Activated CD4-positive, alpha-beta T cell treated with anti-CD3 and anti-CD28 coated beads for 36 hours (primary cell): ENCODE data around the gene ATRIP. TPM values are rescaled to one million over a fixed set of nuclear protein-coding genes. Genes with fewer than 3 reads are reported as not detected.

Experiments used
- ATAC-seq: fragments of 200-7000 bp; cut with Tn5 transposase; one replicate; pipeline ENCODE4 v1.10.0; 2021; ENCODE audit warnings: mild to moderate bottlenecking, moderate library complexity
- CTCF ChIA-PET: fragments of 350-600 bp; sonication (Branson Sonifier 250); formaldehyde crosslinking; loops from one replicate; lab custom pipeline; 2021; ENCODE audit warnings: antibody characterized with exemption; lab: Charles Lee
- POLR2A ChIA-PET: fragments of 350-600 bp; sonication (Branson Sonifier 250); formaldehyde crosslinking; loops from one replicate; lab custom pipeline; 2021; ENCODE audit warnings: antibody characterized with exemption, inconsistent platforms; lab: Charles Lee
- DNase-seq: peaks from one replicate; pipeline ENCODE4 v3.0.0-alpha.2; 2020
- H3K27ac Mint-ChIP-seq: one replicate; pipeline ENCODE4 v1.8.0; 2021; ENCODE audit warnings: mixed read lengths
- H3K27me3 Mint-ChIP-seq: one replicate; pipeline ENCODE4 v1.8.0; 2021; ENCODE audit warnings: mixed read lengths
- H3K36me3 Mint-ChIP-seq: one replicate; pipeline ENCODE4 v1.8.0; 2021; ENCODE audit warnings: low read depth, mixed read lengths
- H3K4me1 Mint-ChIP-seq: one replicate; pipeline ENCODE4 v1.8.0; 2021; ENCODE audit warnings: mixed read lengths
- H3K4me3 Mint-ChIP-seq: one replicate; pipeline ENCODE4 v1.8.0; 2021; ENCODE audit warnings: mild to moderate bottlenecking, moderate library complexity, mixed read lengths
- H3K9me3 Mint-ChIP-seq: one replicate; pipeline ENCODE4 v1.8.0; 2021; ENCODE audit warnings: low read depth, mixed read lengths
- intact Hi-C, 2 experiments: fragments of 100-400 bp; cut with DNase I in 1 of 2; cut with micrococcal nuclease in 1 of 2; formaldehyde crosslinking; loops; one replicate each; pipeline versions ENCODE4 v1.14.2 to v1.15.1; 2022 to 2024; cut with DNase I, micrococcal nuclease
- total RNA-seq, 2 experiments: library from RNA; stranded (reverse); gene quantifications; one replicate each; pipeline ENCODE4 v1.2.3, GENCODE V29; 2021

ATRIP gene
- total RNA-seq, 2 experiments from 2014 or later, result 16.8 to 21.0 TPM

DNA sequence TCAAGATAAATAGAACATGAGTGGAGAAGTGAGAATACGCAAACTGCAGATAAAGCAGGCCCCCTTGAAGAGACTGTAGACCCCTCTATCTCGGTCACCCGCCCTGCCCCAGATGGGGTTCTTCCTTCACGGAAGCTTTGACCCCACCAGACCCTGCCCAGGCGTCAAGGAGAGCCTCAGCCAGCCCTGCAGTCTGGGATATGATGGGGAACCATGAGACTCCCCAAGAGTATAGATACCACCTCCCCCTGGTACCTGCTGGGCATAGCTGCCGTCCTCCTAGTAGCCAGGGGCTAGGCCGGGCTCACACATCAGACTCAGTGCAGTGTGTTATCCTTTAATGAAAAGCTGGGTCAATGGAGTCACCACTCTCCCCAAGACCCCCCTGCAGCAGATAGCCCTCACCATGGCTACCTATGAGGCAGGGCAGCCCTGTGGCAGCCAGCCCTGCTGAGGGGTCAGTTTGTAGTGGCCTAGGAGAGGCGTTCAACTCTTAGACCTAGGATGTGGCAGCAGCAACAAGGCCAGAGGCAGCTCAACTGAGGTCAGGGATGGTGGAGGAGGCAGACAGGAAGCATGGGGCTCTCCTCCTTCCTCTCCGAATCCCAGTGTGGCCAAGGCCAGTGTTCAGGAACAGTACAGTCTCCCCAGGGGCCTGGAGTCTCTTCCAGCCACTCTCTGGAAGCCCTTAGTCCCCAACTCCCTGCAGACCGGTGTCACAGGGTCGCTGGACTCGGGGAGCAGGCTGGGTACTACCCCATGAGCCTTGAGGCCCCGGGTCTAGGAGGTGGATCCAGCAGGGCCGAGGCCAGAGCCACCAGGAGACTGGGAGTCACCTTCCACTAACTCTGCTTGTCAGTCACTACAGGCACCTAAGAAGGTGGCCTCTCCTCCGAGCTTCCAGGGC, 42.8 kb upstream of the ATRIP start:
- ATAC-seq, result no peak
- POLR2A ChIA-PET, result interaction anchor here (0.6 kb wide), 1 partner anchor 1029 kb away, joined by 4 read pairs; no protein-coding TSS in a partner anchor
- Mint-ChIP-seq H3K27me3 (no peaks in the 10 kb centered on the region), H3K9me3 (no peaks in the 10 kb centered on the region), H3K27ac (no peak overlapping the region), H3K4me3 (no peak overlapping the region), H3K36me3 (no peaks in the 10 kb centered on the region), H3K4me1 (no peaks in the 10 kb centered on the region)
- intact Hi-C loops, result loop anchor here (5.0 to 10.0 kb wide), 2 partner anchors 129 to 131 kb away; no protein-coding TSS in a partner anchor
- CTCF ChIA-PET, result interaction anchor here (1.4 to 2.8 kb wide), 2 partner anchors 32 to 128 kb away, joined by 4 to 13 read pairs; no protein-coding TSS in a partner anchor
- DNase-seq, result peak; percentile 2

GRCh38 chr3:48404440-48405342, 41.8 kb upstream of the ATRIP start:
- DNase-seq (no peak), ATAC-seq (no peak)
- POLR2A ChIA-PET, result interaction anchor here (0.6 kb wide), 1 partner anchor 1028 kb away, joined by 4 read pairs; no protein-coding TSS in a partner anchor
- H3K36me3 Mint-ChIP-seq, result no peaks in the 10 kb centered on the region
- no peaks in the 10 kb centered on the region for H3K4me1 Mint-ChIP-seq
- no peak overlapping the region for H3K27ac Mint-ChIP-seq
- CTCF ChIA-PET, result interaction anchor here (0.7 to 2.8 kb wide), 2 partner anchors 19 to 31 kb away, joined by 3 to 13 read pairs; no protein-coding TSS in a partner anchor
- H3K27me3 Mint-ChIP-seq, result no peaks in the 10 kb centered on the region
- H3K9me3 Mint-ChIP-seq, result no peaks in the 10 kb centered on the region
- H3K4me3 Mint-ChIP-seq, result no peak overlapping the region
- intact Hi-C loops, result loop anchor here (5.0 to 10.0 kb wide), 2 partner anchors 130 to 132 kb away; no protein-coding TSS in a partner anchor

DNA sequence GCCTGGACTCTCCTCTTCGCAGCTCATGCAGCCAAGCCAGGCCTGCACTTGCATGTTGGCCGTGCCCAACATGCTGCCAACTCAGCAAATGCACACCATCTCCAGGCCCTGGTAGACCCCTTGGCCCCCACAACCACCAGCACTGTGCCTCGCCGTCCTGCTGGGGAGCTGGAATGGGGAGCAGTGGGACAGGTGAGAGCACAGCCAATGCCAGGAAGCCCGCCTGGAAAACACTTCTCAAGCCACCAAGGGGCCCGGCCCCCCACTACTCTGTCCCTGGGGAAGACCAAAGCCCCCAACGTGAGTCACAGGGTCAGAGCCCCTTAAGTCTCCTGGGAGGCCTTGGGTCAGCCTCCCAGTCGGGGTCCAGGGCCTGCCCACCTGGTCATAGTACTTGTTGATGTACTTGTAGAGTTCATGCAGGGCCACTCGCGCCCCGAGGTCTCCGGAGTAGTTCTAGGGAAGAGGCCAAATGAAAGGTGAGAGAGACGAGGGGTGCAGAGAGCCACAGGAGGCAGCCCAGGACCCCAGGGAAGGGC, 41.1 kb upstream of the ATRIP start:
- POLR2A ChIA-PET, result no interaction called here
- H3K4me1 Mint-ChIP-seq, result no peaks in the 10 kb centered on the region
- peak; percentile 3 for DNase-seq
- no peaks in the 10 kb centered on the region for H3K27me3 Mint-ChIP-seq
- H3K27ac Mint-ChIP-seq, result no peak overlapping the region
- CTCF ChIA-PET, result interaction anchor here (0.7 to 2.8 kb wide), 2 partner anchors 19 to 30 kb away, joined by 3 to 13 read pairs; no protein-coding TSS in a partner anchor
- H3K36me3 Mint-ChIP-seq, result no peaks in the 10 kb centered on the region
- no peak overlapping the region for H3K4me3 Mint-ChIP-seq
- no peaks in the 10 kb centered on the region for H3K9me3 Mint-ChIP-seq
- intact Hi-C loops, result loop anchor here in 1 of 2 experiments (10.0 kb wide), 1 partner anchor 131 kb away; no protein-coding TSS in a partner anchor
- ATAC-seq, result no peak

GRCh38 chr3:48405971-48406370, 40.6 kb upstream of the ATRIP start:
- DNase-seq (no peak), ATAC-seq (no peak)
- ChIA-PET CTCF (interaction anchor here (5.7 kb wide), 1 partner anchor 30 kb away, joined by 45 read pairs; no protein-coding TSS in a partner anchor), POLR2A (no interaction called here)
- Mint-ChIP-seq H3K36me3 (no peaks in the 10 kb centered on the region), H3K4me1 (no peaks in the 10 kb centered on the region), H3K4me3 (no peak overlapping the region), H3K9me3 (no peaks in the 10 kb centered on the region), H3K27ac (no peak overlapping the region), H3K27me3 (no peaks in the 10 kb centered on the region)
- intact Hi-C loops, result loop anchor here in 1 of 2 experiments (10.0 kb wide), 1 partner anchor 131 kb away; no protein-coding TSS in a partner anchor

- no peak for DNase-seq
- ChIA-PET POLR2A (no interaction called here), CTCF (interaction anchor here (0.6 to 5.7 kb wide), 2 partner anchors 29 to 34 kb away, joined by 3 to 45 read pairs; no protein-coding TSS in a partner anchor)
- intact Hi-C loops, result loop anchor here in 1 of 2 experiments (10.0 kb wide), 1 partner anchor 132 kb away; no protein-coding TSS in a partner anchor
- no peak overlapping the region for H3K27ac Mint-ChIP-seq
- no peaks in the 10 kb centered on the region for H3K27me3 Mint-ChIP-seq
- no peak for ATAC-seq
- no peaks in the 10 kb centered on the region for H3K9me3 Mint-ChIP-seq
- H3K4me1 Mint-ChIP-seq, result no peaks in the 10 kb centered on the region
- H3K36me3 Mint-ChIP-seq, result no peaks in the 10 kb centered on the region
- no peak overlapping the region for H3K4me3 Mint-ChIP-seq
Measured at GRCh38 chr3:48406443-48407431, 39.8 kb upstream of the ATRIP start.

- POLR2A ChIA-PET, result no interaction called here
Measured at GRCh38 chr3:48407542-48408099, 38.9 kb upstream of the ATRIP start.

DNA sequence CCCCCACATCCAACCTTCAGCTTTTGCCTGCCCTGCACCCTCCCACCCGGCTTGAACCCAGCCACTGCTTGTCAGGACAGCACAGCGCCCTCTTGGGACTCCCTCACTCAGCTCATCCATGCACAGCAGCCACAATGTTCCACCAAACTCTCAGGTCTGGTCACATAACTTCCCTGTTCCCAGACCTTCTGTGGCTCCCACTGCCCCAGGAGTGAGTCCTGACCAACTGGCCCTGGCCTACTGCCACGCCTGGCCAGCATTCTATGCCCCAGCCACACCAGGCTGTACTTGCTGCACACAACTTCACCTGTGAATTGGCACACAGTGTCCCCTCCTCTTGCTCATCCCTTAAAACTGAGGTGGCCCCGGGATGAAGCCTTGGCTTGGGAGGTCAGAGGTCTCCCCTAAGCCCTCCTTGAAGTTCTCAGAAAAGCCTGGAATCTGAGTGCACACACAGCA, 37.7 kb upstream of the ATRIP start:
- CTCF ChIA-PET, result interaction anchor here (0.7 to 5.7 kb wide), 3 partner anchors 8 to 1085 kb away, joined by 3 to 45 read pairs (median 5); no protein-coding TSS in a partner anchor
- Mint-ChIP-seq H3K36me3 (no peaks in the 10 kb centered on the region), H3K27me3 (no peaks in the 10 kb centered on the region), H3K4me1 (no peaks in the 10 kb centered on the region), H3K4me3 (no peak overlapping the region), H3K9me3 (no peaks in the 10 kb centered on the region), H3K27ac (no peak overlapping the region)
- POLR2A ChIA-PET, result interaction anchor here (0.7 kb wide), 1 partner anchor 15 kb away, joined by 4 read pairs; no protein-coding TSS in a partner anchor
- DNase-seq, result peak; percentile 36
- peak; percentile 19 for ATAC-seq
- intact Hi-C loops, result loop anchor here in 1 of 2 experiments (10.0 kb wide), 1 partner anchor 134 kb away; no protein-coding TSS in a partner anchor

More at GRCh38 chr3:48407542-48408099, 38.9 kb upstream of the ATRIP start:
- Mint-ChIP-seq H3K27ac (no peak overlapping the region), H3K4me1 (no peaks in the 10 kb centered on the region), H3K36me3 (no peaks in the 10 kb centered on the region), H3K4me3 (no peak overlapping the region), H3K27me3 (no peaks in the 10 kb centered on the region), H3K9me3 (no peaks in the 10 kb centered on the region)
- DNase-seq (no peak), ATAC-seq (no peak)
- CTCF ChIA-PET, result interaction anchor here (0.6 to 5.7 kb wide), 3 partner anchors 19 to 35 kb away, joined by 3 to 45 read pairs (median 3); no protein-coding TSS in a partner anchor
- intact Hi-C loops, result loop anchor here in 1 of 2 experiments (10.0 kb wide), 1 partner anchor 133 kb away; no protein-coding TSS in a partner anchor

GRCh38 chr3:48409291-48410201, 37.0 kb upstream of the ATRIP start:
- Mint-ChIP-seq H3K36me3 (no peaks in the 10 kb centered on the region), H3K4me1 (no peaks in the 10 kb centered on the region), H3K27me3 (no peaks in the 10 kb centered on the region), H3K4me3 (no peak overlapping the region), H3K9me3 (no peaks in the 10 kb centered on the region), H3K27ac (no peak overlapping the region)
- DNase-seq (peak; percentile 3), ATAC-seq (no peak)
- intact Hi-C loops, result loop anchor here in 1 of 2 experiments (10.0 kb wide), 1 partner anchor 135 kb away; no protein-coding TSS in a partner anchor
- POLR2A ChIA-PET, result interaction anchor here (0.7 kb wide), 1 partner anchor 15 kb away, joined by 4 read pairs; no protein-coding TSS in a partner anchor
- CTCF ChIA-PET, result interaction anchor here (1.5 to 5.7 kb wide), 2 partner anchors 9 to 27 kb away, joined by 5 to 45 read pairs; no protein-coding TSS in a partner anchor
